ENCODE results near the gene SRCIN1. TPM values are rescaled to one million over a fixed set of nuclear protein-coding genes. Genes with fewer than 3 reads are reported as not detected.

SRCIN1 gene
- total RNA-seq, 1 experiment from 2014 or later = 16.7 TPM

DNA sequence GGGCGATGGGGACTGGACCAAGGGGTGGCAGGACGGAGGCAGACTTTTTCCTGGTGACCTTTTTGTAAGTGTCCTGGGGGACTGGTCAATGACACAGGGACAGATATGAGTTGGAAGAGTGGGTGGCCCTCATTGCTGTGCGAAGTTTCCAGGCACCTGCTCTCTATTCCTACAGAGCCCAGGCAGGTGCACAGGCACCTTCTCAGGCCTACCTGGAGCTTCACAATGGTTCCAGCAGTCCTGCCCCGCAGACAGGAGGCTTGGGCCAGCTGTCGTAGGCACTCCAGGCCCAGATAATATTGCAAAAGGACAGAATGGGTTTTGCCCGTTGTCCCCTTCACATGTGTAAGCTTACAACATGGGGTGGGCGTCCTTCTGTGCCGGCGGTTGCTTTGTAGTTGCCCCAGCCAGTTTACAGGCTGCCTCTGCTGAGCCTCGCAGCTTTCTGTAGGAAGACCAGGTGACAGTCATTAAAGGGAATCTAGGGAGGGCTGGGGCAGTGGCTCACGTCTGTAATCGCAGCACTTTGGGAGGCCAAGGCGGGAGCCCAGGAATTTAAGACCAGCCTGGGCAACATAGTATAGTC is 93.2 kb downstream of the SRCIN1 start:
- Histone ChIP-seq H3F3A (ENCODE audit: insufficient read depth, low read depth) (peaks cover 5% of the 10 kb centered on the region; the same call in 1 of the 2 replicates), H3K79me2 (ENCODE audit: low read depth) (no peaks in the 10 kb centered on the region), H3K4me1 (replicated peaks; ENCODE audit: insufficient read depth) (no peaks in the 10 kb centered on the region), H3K27me3 (ENCODE audit: insufficient read depth, low read depth) (no peaks in the 10 kb centered on the region), H3K4me3 (no peak overlapping the region), H3K27ac (no peak overlapping the region), H2AFZ (no peak overlapping the region), H3K9me3 (ENCODE audit: insufficient read depth, low read depth) (no peaks in the 10 kb centered on the region), H3K4me2 (no peak overlapping the region), H3K36me3 (ENCODE audit: low read depth) (no peaks in the 10 kb centered on the region), H3K9me2 (ENCODE audit: insufficient read depth) (no peaks in the 10 kb centered on the region), H4K20me1 (ENCODE audit: insufficient read depth) (no peaks in the 10 kb centered on the region)
- TF ChIP-seq EZH2 (IDR thresholded peaks at IDR 0.05; ENCODE audit: low read depth) = no peak
- no TSS peak for BruUV-seq (replicated peaks)
- CTCF ChIA-PET = interaction anchor here (0.6 kb wide), 1 partner anchor 395 kb away, joined by 4 read pairs; no protein-coding TSS in a partner anchor
- DNase-seq = no peak
- POLR2A ChIA-PET (ENCODE audit: unreplicated experiment) = interaction anchor here (0.6 to 0.7 kb wide), 2 partner anchors 45 to 150 kb away, joined by 6 to 8 read pairs; no protein-coding TSS in a partner anchor
- intact Hi-C loops (cut with micrococcal nuclease; ENCODE audit: unreplicated experiment) = no loop called here

DNA sequence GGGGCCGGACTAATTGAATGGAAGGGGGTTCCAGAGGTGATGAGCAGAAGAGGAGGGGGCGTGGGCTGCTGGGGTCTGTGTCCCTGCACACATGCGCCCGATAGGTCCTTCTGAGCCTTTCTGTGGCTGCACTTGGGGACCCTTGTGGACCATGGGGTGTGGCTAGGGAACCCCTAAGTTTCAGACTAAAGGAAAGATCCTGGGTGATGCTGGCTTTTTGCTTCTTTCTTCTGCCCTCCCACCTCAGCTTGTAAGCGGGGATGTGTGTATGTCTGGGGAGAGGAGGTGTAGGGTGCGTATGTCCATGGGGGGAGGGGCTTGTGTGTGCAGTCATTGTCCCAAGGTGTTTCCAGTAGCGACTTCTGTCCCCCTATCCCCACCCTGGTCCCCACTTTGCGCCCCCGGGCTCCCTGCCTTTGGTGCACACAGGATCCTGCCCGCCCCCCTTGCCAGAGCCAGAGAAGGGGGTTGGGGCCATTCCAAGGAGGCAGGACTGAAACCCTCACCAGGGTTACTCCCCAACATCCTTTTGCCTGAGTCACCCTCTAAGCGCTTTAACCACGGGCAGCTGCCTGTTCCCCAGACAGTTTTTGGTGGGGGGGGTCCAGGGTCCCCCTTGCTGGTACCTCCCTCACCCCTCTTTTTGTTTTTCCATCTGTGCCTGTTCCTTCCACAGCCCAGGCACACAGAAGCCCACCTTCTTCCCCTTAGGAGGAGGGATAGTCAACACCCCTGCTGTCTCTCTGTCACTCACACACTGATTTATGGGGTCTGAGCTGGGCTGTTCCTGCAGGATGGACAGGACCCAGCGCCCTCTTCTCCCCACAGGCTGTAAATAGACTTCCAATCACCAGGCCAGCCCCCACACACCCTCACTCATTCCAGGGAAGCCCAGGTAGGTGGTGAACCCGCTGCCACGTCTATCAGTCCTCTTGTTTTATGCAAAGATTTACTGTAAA is 94.3 kb downstream of the SRCIN1 start:
- H3K36me3 ChIP-seq (ENCODE audit: low read depth) = no peaks in the 10 kb centered on the region
- no peaks in the 10 kb centered on the region for H3K9me3 ChIP-seq (ENCODE audit: insufficient read depth, low read depth)
- intact Hi-C loops (cut with micrococcal nuclease; ENCODE audit: unreplicated experiment) = no loop called here
- ChIA-PET CTCF (no interaction called here), POLR2A (ENCODE audit: unreplicated experiment) (interaction anchor here (0.6 kb wide), 1 partner anchor 59 kb away, joined by 5 read pairs; no protein-coding TSS in a partner anchor)
- no peaks in the 10 kb centered on the region for H3K4me1 ChIP-seq (replicated peaks; ENCODE audit: insufficient read depth)
- H3K27me3 ChIP-seq (ENCODE audit: insufficient read depth, low read depth) = no peaks in the 10 kb centered on the region
- no peak overlapping the region for H3K27ac ChIP-seq
- H3K79me2 ChIP-seq (ENCODE audit: low read depth) = no peaks in the 10 kb centered on the region
- no peaks in the 10 kb centered on the region for H4K20me1 ChIP-seq (ENCODE audit: insufficient read depth)
- TF ChIP-seq EZH2 (IDR thresholded peaks at IDR 0.05; ENCODE audit: low read depth) = no peak
- TF ChIP-seq, protein P1, sequence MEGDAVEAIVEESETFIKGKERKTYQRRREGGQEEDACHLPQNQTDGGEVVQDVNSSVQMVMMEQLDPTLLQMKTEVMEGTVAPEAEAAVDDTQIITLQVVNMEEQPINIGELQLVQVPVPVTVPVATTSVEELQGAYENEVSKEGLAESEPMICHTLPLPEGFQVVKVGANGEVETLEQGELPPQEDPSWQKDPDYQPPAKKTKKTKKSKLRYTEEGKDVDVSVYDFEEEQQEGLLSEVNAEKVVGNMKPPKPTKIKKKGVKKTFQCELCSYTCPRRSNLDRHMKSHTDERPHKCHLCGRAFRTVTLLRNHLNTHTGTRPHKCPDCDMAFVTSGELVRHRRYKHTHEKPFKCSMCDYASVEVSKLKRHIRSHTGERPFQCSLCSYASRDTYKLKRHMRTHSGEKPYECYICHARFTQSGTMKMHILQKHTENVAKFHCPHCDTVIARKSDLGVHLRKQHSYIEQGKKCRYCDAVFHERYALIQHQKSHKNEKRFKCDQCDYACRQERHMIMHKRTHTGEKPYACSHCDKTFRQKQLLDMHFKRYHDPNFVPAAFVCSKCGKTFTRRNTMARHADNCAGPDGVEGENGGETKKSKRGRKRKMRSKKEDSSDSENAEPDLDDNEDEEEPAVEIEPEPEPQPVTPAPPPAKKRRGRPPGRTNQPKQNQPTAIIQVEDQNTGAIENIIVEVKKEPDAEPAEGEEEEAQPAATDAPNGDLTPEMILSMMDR (conservative IDR thresholded peaks at IDR 0.05) = no peak
- peaks cover 6% of the 10 kb centered on the region; the same call in 1 of the 2 replicates for H3F3A ChIP-seq (ENCODE audit: insufficient read depth, low read depth)
- DNase-seq = no peak
- H3K4me3 ChIP-seq = no peak overlapping the region
- H3K9me2 ChIP-seq (ENCODE audit: insufficient read depth) = no peaks in the 10 kb centered on the region
- H2AFZ ChIP-seq = no peak overlapping the region
- TSS peak; percentile 49 for BruUV-seq (replicated peaks)
- no peak overlapping the region for H3K4me2 ChIP-seq

DNA sequence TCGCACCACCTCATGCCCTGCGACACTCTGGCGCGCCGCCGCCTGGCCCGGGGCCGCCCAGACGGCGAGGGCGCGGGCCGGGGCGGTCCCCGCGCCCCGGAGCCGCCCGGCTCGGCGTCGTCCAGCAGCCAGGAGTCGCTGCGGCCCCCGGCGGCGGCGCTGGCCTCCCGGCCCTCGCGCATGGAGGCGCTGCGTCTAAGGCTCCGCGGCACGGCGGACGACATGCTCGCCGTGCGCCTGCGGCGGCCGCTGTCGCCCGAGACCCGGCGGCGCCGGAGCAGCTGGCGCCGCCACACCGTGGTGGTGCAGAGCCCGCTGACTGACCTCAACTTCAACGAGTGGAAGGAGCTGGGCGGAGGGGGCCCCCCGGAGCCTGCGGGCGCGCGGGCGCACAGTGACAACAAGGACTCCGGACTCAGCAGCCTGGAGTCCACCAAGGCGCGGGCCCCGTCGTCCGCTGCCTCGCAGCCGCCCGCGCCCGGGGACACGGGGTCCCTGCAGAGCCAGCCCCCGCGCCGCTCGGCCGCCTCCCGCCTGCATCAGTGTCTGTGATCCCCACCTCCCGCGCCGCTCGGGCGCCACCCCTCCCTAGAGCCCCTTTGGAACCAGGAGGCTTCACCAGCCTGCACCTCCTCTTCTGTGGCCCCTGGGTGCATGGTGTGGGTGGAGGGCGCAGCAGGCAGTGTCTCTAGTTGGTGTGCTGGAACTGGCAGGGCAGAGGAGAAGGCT is 95.2 kb downstream of the SRCIN1 start:
- H3K9me3 ChIP-seq (ENCODE audit: insufficient read depth, low read depth) = no peaks in the 10 kb centered on the region
- no peak overlapping the region for H2AFZ ChIP-seq
- DNase-seq = no peak
- BruUV-seq (replicated peaks) = no TSS peak
- no peaks in the 10 kb centered on the region for H3K79me2 ChIP-seq (ENCODE audit: low read depth)
- POLR2A ChIA-PET (ENCODE audit: unreplicated experiment) = no interaction called here
- CTCF ChIA-PET = no interaction called here
- no peaks in the 10 kb centered on the region for H3K9me2 ChIP-seq (ENCODE audit: insufficient read depth)
- no peak overlapping the region for H3K4me3 ChIP-seq
- peaks cover 11% of the 10 kb centered on the region; the same call in 1 of the 2 replicates for H3F3A ChIP-seq (ENCODE audit: insufficient read depth, low read depth)
- H3K27ac ChIP-seq = no peak overlapping the region
- H3K36me3 ChIP-seq (ENCODE audit: low read depth) = no peaks in the 10 kb centered on the region
- intact Hi-C loops (cut with micrococcal nuclease; ENCODE audit: unreplicated experiment) = no loop called here
- no peaks in the 10 kb centered on the region for H3K27me3 ChIP-seq (ENCODE audit: insufficient read depth, low read depth)
- H3K4me2 ChIP-seq = no peak overlapping the region
- TF ChIP-seq, protein P1 (conservative IDR thresholded peaks at IDR 0.05) = no peak
- no peak for TF ChIP-seq EZH2 (IDR thresholded peaks at IDR 0.05; ENCODE audit: low read depth)
- no peaks in the 10 kb centered on the region for H4K20me1 ChIP-seq (ENCODE audit: insufficient read depth)
- no peaks in the 10 kb centered on the region for H3K4me1 ChIP-seq (replicated peaks; ENCODE audit: insufficient read depth)

Measured in PC-9 (cell line).